ENCODE results near the gene OR4X2.

GRCh38 chr11:48210052-48210451, 34.9 kb upstream of the OR4X2 start:
- TF ChIP-seq CTCF (IDR thresholded peaks at IDR 0.05) = peak in 1 of 3 experiments; percentile 19
- no peak for TF ChIP-seq POLR2A (IDR thresholded peaks at IDR 0.05)

All from testis (tissue), 2 donors.